ENCODE measurements around the gene NUF2. TPM values are rescaled to one million over a fixed set of nuclear protein-coding genes. Genes with fewer than 3 reads are reported as not detected.
A peak's percentile ranks its signal among the peaks of the same experiment; 100 is the strongest.
"Not testable (repeated sequence)": the region's sequence is repeated elsewhere in the genome, so short reads cannot be mapped to it uniquely, and the experiment has no call there.

The NUF2 gene
- total and polyA plus RNA-seq, 4 donors = 0.80 to 31.6 (median 1.0) TPM; not detected in 1

- 27% methylated on average over 1 of the region's 1 CpG for WGBS
- H3K36me3 ChIP-seq (ENCODE audit: control insufficient read depth in 4 of 4, insufficient read depth in 3 of 4, low read depth in 1 of 4, low read length in 3 of 4); H3K27ac ChIP-seq (ENCODE audit: low read depth in 1 of 2, low read length in 2 of 2): not testable (repeated sequence)
Observed at GRCh38 chr1:163293497-163293896, 28.3 kb upstream of the NUF2 start.

DNA sequence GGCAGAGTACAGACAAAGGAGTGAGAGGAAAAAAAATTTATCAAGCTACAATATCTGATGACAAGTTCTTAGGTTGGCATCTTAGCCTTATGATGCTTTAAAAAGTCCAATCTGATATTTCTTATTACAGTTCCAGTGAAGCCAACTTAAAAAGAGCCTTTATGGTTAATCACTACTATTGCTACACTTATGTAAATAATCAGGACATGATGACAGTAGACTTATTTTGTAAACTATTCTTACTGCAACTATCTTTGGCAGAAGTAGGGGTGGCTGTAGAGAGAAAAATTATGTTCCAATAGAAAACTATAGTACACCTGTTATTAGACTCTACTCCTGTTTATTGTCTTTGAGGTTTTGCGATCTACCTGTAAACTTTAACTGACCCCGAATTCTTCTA is 25.8 kb upstream of the NUF2 start:
- no peak overlapping the region for H3K27ac ChIP-seq (ENCODE audit: low read depth in 1 of 2, low read length in 2 of 2)
- H3K4me1 ChIP-seq (ENCODE audit: control insufficient read depth in 4 of 4, insufficient read depth in 4 of 4, low read length in 3 of 4) = peaks cover 0 to 10% (median 4%) of the 10 kb centered on the region in 4 donors
- H3K9me3 ChIP-seq (ENCODE audit: control insufficient read depth in 4 of 4, low read length in 3 of 4) = no peaks in the 10 kb centered on the region
- no peak overlapping the region for H3K4me3 ChIP-seq (ENCODE audit: low read depth in 1 of 3, low read length in 3 of 3)
- H3K36me3 ChIP-seq (ENCODE audit: control insufficient read depth in 4 of 4, insufficient read depth in 3 of 4, low read depth in 1 of 4, low read length in 3 of 4) = peaks cover 0 to 5% (median 1%) of the 10 kb centered on the region in 4 donors
- DNase-seq (ENCODE audit: low spot score) = no peak
- no peak overlapping the region for H3K9ac ChIP-seq (ENCODE audit: low read depth in 1 of 2, low read length in 2 of 2)
- WGBS = 73% methylated on average over 2 of the region's 2 CpGs
- no peaks in the 10 kb centered on the region for H3K27me3 ChIP-seq (ENCODE audit: control insufficient read depth in 4 of 4, insufficient read depth in 4 of 4, low read length in 3 of 4)
- TF ChIP-seq FOXA2 (IDR thresholded peaks at IDR 0.05) (no peak), JUND (IDR thresholded peaks at IDR 0.05) (no peak), TAF1 (conservative IDR thresholded peaks at IDR 0.05) (no peak), CTCF (IDR thresholded peaks at IDR 0.05; ENCODE audit: low read depth, low read length, missing input control) (no peak)
- TF ChIP-seq, protein P1, sequence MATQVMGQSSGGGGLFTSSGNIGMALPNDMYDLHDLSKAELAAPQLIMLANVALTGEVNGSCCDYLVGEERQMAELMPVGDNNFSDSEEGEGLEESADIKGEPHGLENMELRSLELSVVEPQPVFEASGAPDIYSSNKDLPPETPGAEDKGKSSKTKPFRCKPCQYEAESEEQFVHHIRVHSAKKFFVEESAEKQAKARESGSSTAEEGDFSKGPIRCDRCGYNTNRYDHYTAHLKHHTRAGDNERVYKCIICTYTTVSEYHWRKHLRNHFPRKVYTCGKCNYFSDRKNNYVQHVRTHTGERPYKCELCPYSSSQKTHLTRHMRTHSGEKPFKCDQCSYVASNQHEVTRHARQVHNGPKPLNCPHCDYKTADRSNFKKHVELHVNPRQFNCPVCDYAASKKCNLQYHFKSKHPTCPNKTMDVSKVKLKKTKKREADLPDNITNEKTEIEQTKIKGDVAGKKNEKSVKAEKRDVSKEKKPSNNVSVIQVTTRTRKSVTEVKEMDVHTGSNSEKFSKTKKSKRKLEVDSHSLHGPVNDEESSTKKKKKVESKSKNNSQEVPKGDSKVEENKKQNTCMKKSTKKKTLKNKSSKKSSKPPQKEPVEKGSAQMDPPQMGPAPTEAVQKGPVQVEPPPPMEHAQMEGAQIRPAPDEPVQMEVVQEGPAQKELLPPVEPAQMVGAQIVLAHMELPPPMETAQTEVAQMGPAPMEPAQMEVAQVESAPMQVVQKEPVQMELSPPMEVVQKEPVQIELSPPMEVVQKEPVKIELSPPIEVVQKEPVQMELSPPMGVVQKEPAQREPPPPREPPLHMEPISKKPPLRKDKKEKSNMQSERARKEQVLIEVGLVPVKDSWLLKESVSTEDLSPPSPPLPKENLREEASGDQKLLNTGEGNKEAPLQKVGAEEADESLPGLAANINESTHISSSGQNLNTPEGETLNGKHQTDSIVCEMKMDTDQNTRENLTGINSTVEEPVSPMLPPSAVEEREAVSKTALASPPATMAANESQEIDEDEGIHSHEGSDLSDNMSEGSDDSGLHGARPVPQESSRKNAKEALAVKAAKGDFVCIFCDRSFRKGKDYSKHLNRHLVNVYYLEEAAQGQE (IDR thresholded peaks at IDR 0.05) = no peak

More at GRCh38 chr1:163293497-163293896, 28.3 kb upstream of the NUF2 start:
- not testable (repeated sequence) for H3K9me3 ChIP-seq (ENCODE audit: control insufficient read depth in 4 of 4, low read length in 3 of 4); H3K27me3 ChIP-seq (ENCODE audit: control insufficient read depth in 4 of 4, insufficient read depth in 4 of 4, low read length in 3 of 4); H3K4me3 ChIP-seq (ENCODE audit: low read depth in 1 of 3, low read length in 3 of 3); H3K9ac ChIP-seq (ENCODE audit: low read depth in 1 of 2, low read length in 2 of 2); DNase-seq (ENCODE audit: low spot score); H3K4me1 ChIP-seq (ENCODE audit: control insufficient read depth in 4 of 4, insufficient read depth in 4 of 4, low read length in 3 of 4)
- TF ChIP-seq JUND (IDR thresholded peaks at IDR 0.05) = peak; percentile 23 to 24
- TF ChIP-seq RXRA (IDR thresholded peaks at IDR 0.05) = peak in 1 of 2 donors; percentile 34
- TF ChIP-seq YY1 (IDR thresholded peaks at IDR 0.05) = peak; percentile 29
- peak; percentile 89 to 91 for TF ChIP-seq HNF4A (conservative IDR thresholded peaks at IDR 0.05)
- peak; percentile 24 for TF ChIP-seq ZBTB33 (IDR thresholded peaks at IDR 0.05)
- TF ChIP-seq RAD21 (IDR thresholded peaks at IDR 0.05) = peak in 1 of 2 donors; percentile 8
- peak; percentile 70 for TF ChIP-seq SP1 (IDR thresholded peaks at IDR 0.05)
- peak; percentile 69 for TF ChIP-seq HNF4G (IDR thresholded peaks at IDR 0.05)
